Pancreas (tissue), 10 donors: ENCODE data around the gene CHPF2. TPM values are rescaled to one million over a fixed set of nuclear protein-coding genes. Genes with fewer than 3 reads are reported as not detected.

ENCODE experiments used
- ATAC-seq, 4 donors: fragments of 200-7000 bp; cut with Tn5 transposase; one replicate each; pipeline versions ENCODE4 v1.8.0 to v1.9.1; 2020; ENCODE audit warnings: mild to moderate bottlenecking in 4 of 4, moderate library complexity in 4 of 4
- DNase-seq, 6 donors: peaks; one replicate each; pipeline ENCODE4 v3.0.0-alpha.2; 2020
- FAIRE-seq: peaks from 2 replicates; lab custom pipeline; 2012; peaks lifted over from hg19 to GRCh38; lab: Jason Lieb, UNC
- H3K27ac ChIP-seq, 4 donors: fragments of 200-600 bp; sonication (generic); 1 replicate in 3 of 4; 2 replicates in 1 of 4; pipeline versions ENCODE4 v1.5.0 to v1.8.0; 2020
- H3K27me3 ChIP-seq, 4 donors: fragments of 200-600 bp; one replicate each; pipeline ENCODE4 v1.8.0; 2021
- H3K36me3 ChIP-seq, 3 donors: fragments of 200-600 bp; sonication (generic) in 1 of 3; one replicate each; pipeline versions ENCODE4 v1.5.0 to v1.8.0; 2020 to 2021
- H3K4me1 ChIP-seq, 3 donors: fragments of 200-600 bp; one replicate each; pipeline ENCODE4 v1.8.0; 2021
- H3K4me3 ChIP-seq, 4 donors: fragments of 200-600 bp; sonication (generic) in 2 of 4; one replicate each; pipeline versions ENCODE4 v1.5.0 to v1.8.0; 2020 to 2021
- H3K9me3 ChIP-seq, 4 donors: fragments of 200-600 bp; one replicate each; pipeline ENCODE4 v1.8.0; 2021
- CTCF ChIP-seq, 4 donors: fragments of 200-600 bp; sonication (generic) in 3 of 4; IDR thresholded peaks; one replicate each; pipeline versions ENCODE4 v1.5.0 to v1.8.0; 2021; ENCODE audit warnings: antibody characterized with exemption in 4 of 4
- WGBS, 2 donors: extraction: QIAGEN DNeasy Blood & Tissue Kit; methylation state at CpG; one replicate each; pipeline ENCODE4 v1.1.7; 2013; 5-methylcytosine and 5-hydroxymethylcytosine counted together
- intact Hi-C, 3 donors: fragments of 100-400 bp; cut with DNase I; formaldehyde crosslinking; loops; one replicate each; pipeline versions ENCODE4 v1.11.1 to v1.14.2; 2022
- polyA plus RNA-seq, 2 donors: library from polyadenylated mRNA; stranded (reverse); fragments of 200-250 nt; gene quantifications; one replicate each; pipeline ENCODE4 v1.2.3, GENCODE V29; 2013
- total RNA-seq, 6 donors: library from RNA; stranded (reverse); fragmentation: NEBNext Ultra II Directional in 4 of 6; extraction: Animal tissue kit (Norgen Biotek cat#: 25700) in 4 of 6; gene quantifications; one replicate each; pipeline versions ENCODE4 v1.2.1 to v1.2.4, GENCODE V29; 2021 to 2023
- donor health status: healthy with polysubstance abuse.
- donor health status: DM: no; HTN: no; CAD: no; lungs with moderate emphysema.
- donor health status: DM: no; HTN: no; CAD: no.
- donor health status: control.
- donor health status: control.
- donor health status: Bipolar disorder and iron deficiency.
- donor health status: DM: yes; HTN: yes; CAD: no.
- donor health status: DM: no; HTN: no; CAD: no.
- donor health status: DM: no; HTN: no; CAD: no.
- donor health status: DM: yes; HTN: yes; CAD: no.

The CHPF2 gene
- total and polyA plus RNA-seq, 8 donors, result 12.8 to 38.6 (median 21.7) TPM

GRCh38 chr7:151252561-151252835 is 20.2 kb downstream of the CHPF2 start:
- 50 to 60% methylated on average over 8 to 9 of the region's 9 CpGs for WGBS, 2 donors
- DNase-seq, result peak in 1 of 6 donors; percentile 35
- TF ChIP-seq CTCF (IDR thresholded peaks at IDR 0.05), result no peak
- H3K27me3 ChIP-seq, result no peaks in the 10 kb centered on the region
- H3K4me3 ChIP-seq, result peak overlapping the region in 3 of 4 donors; percentile 29 to 49 (median 47)
- H3K27ac ChIP-seq, result peak overlapping the region in 3 of 4 donors; percentile 55 to 76 (median 61)
- ATAC-seq, result no peak
- FAIRE-seq, result no peak
- intact Hi-C loops, result no loop called here
- no peaks in the 10 kb centered on the region for H3K9me3 ChIP-seq
- H3K36me3 ChIP-seq, result no peaks in the 10 kb centered on the region
- peaks cover 11 to 20% (median 14%) of the 10 kb centered on the region in 3 donors for H3K4me1 ChIP-seq

- TF ChIP-seq CTCF (IDR thresholded peaks at IDR 0.05), result no peak
- DNase-seq (peak in 1 of 6 donors; percentile 20), FAIRE-seq (no peak), ATAC-seq (no peak)
- intact Hi-C loops, result no loop called here
- Histone ChIP-seq H3K4me3 (no peak overlapping the region), H3K36me3 (no peaks in the 10 kb centered on the region), H3K9me3 (no peaks in the 10 kb centered on the region), H3K27ac (no peak overlapping the region), H3K4me1 (peaks cover 10 to 16% (median 14%) of the 10 kb centered on the region in 3 donors), H3K27me3 (no peaks in the 10 kb centered on the region)
- WGBS, 2 donors, result 82 to 84% methylated on average over 17 of the region's 17 CpGs
Observed at GRCh38 chr7:151252961-151253711, 20.9 kb downstream of the CHPF2 start.

- no peaks in the 10 kb centered on the region for H3K27me3 ChIP-seq
- DNase-seq, result peak in 1 of 6 donors; percentile 11
- no peak overlapping the region for H3K4me3 ChIP-seq
- no peak for ATAC-seq
- WGBS, 2 donors, result 74 to 85% methylated on average over 7 of the region's 7 CpGs
- no peaks in the 10 kb centered on the region for H3K9me3 ChIP-seq
- H3K27ac ChIP-seq, result no peak overlapping the region
- no peak for FAIRE-seq
- H3K36me3 ChIP-seq, result no peaks in the 10 kb centered on the region
- intact Hi-C loops, result no loop called here
- H3K4me1 ChIP-seq, result peaks cover 10 to 15% (median 14%) of the 10 kb centered on the region in 3 donors
- no peak for TF ChIP-seq CTCF (IDR thresholded peaks at IDR 0.05)
Observed at GRCh38 chr7:151254316-151254715, 22.0 kb downstream of the CHPF2 start.

- WGBS, 2 donors, result 76 to 81% methylated on average over 11 of the region's 11 CpGs
- no peaks in the 10 kb centered on the region for H3K9me3 ChIP-seq
- H3K27ac ChIP-seq, result no peak overlapping the region
- H3K36me3 ChIP-seq, result no peaks in the 10 kb centered on the region
- no peaks in the 10 kb centered on the region for H3K27me3 ChIP-seq
- ATAC-seq (no peak), DNase-seq (no peak), FAIRE-seq (no peak)
- intact Hi-C loops, result no loop called here
- H3K4me1 ChIP-seq, result peaks cover 10% of the 10 kb centered on the region in 3 donors
- no peak overlapping the region for H3K4me3 ChIP-seq
- TF ChIP-seq CTCF (IDR thresholded peaks at IDR 0.05), result no peak
Observed at GRCh38 chr7:151254851-151255250, 22.6 kb downstream of the CHPF2 start.

DNA sequence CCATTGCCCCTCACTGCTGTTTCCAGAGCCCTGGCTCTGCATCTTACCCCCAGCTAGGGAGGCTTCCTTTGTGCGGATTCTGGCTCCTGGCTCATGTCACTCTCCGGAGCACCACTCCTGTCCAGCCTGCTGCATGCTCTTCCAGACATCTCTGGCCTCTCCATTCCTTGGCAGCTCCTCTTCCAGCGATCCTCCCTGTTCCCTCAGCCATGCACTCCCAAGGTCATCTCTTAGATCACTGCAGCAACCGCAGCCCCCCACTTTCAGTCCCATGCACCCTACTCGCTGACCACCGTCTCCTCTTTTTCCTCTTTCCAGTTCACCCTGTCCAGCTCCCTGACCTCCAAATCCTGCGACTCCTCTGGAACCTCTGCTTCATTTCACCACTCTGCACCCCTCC is 23.1 kb downstream of the CHPF2 start:
- WGBS, 2 donors, result 69% methylated on average over 7 of the region's 7 CpGs
- intact Hi-C loops, result no loop called here
- peak in 1 of 6 donors; percentile 3 for DNase-seq
- Histone ChIP-seq H3K4me1 (peaks cover 4 to 9% (median 6%) of the 10 kb centered on the region in 3 donors), H3K4me3 (no peak overlapping the region), H3K36me3 (no peaks in the 10 kb centered on the region), H3K9me3 (no peaks in the 10 kb centered on the region), H3K27me3 (no peaks in the 10 kb centered on the region), H3K27ac (no peak overlapping the region)
- ATAC-seq, result no peak
- no peak for FAIRE-seq
- TF ChIP-seq CTCF (IDR thresholded peaks at IDR 0.05), result no peak
